T-helper 17 cell (primary cell): ENCODE results near the gene TOP1. TPM values are rescaled to one million over a fixed set of nuclear protein-coding genes. Genes with fewer than 3 reads are reported as not detected.

Experiments
- ATAC-seq: fragments of 150-1000 bp; cut with Tn5 transposase; 2 replicates; pipeline ENCODE4 v1.10.0; 2021; ENCODE audit warnings: mild to moderate bottlenecking, moderate library complexity
- DNase-seq, 3 donors: peaks; one replicate each; pipeline versions ENCODE4 v3.0.0 to v3.0.0-alpha.2; 2020 to 2021
- H3K9me3 ChIP-seq: one replicate; pipeline ENCODE4 v1.7.0; 2013; ENCODE audit warnings: low read length, mild to moderate bottlenecking; ENCODE audit not compliant: control insufficient read depth, poor library complexity, severe bottlenecking
- H3K27ac Mint-ChIP-seq: one replicate; pipeline ENCODE4 v1.8.0; 2022; ENCODE audit warnings: mild to moderate bottlenecking, moderate library complexity, mixed read lengths
- H3K27me3 Mint-ChIP-seq: one replicate; pipeline ENCODE4 v1.8.0; 2022; ENCODE audit warnings: mixed read lengths
- H3K36me3 Mint-ChIP-seq: one replicate; pipeline ENCODE4 v1.8.0; 2022; ENCODE audit warnings: low read depth, mixed read lengths
- H3K4me1 Mint-ChIP-seq: one replicate; pipeline ENCODE4 v1.8.0; 2022; ENCODE audit warnings: mild to moderate bottlenecking, mixed read lengths
- H3K4me3 Mint-ChIP-seq: one replicate; pipeline ENCODE4 v1.8.0; 2022; ENCODE audit warnings: mild to moderate bottlenecking, moderate library complexity, mixed read lengths
- total RNA-seq, 4 donors: library from RNA in 2 of 4; stranded (reverse) in 2 of 4; gene quantifications; one replicate each; pipeline ENCODE4 v1.2.3 and lab custom pipeline; 2022 to 2026

TOP1 gene
- total RNA-seq, 2 donors from 2014 or later: 37.4 to 44.4 TPM

DNA sequence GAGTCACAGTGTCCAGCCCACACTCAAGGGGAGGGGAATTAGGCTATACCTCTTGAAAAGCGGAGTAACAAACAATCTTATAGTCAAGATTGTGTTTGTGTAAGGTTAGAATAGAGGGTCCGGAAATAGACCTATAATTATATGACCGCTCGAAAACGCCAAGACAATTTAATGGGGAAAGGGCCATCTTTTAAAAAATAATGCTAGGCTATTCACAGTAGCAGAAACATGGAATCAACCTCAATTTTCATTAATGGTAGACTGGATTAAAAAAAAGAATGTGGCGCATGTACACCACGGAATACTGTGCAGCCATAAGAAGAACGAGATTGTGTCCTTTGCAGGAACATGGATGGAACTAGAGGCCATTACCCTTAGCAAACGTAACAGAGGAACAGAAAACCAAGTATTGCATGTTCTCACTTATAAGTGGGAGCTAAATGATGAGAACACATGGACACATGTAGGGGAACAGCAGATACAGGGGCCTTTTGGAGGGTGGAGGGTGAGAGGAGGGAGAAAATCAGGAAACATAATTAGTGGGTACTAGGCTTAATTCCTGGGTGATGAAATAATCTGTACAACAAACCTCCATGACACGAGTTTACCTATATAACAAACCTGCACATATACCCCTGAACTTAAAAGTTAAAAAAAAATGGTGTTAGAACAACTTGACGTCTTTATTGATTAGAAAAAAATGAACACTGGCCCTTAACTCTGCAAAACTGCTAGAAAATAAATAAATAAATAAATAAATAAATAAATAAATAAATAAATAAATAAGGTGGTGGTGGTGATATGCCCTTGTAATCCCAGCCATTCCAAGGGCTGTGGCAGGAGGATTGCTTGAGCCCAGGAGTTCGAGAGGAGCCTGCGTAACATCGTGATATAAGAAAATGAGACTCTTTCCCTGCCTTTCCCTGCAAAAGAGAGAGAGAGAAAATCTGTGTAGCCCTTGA is 30.3 kb downstream of the TOP1 start:
- H3K27ac Mint-ChIP-seq: no peak overlapping the region
- no peaks in the 10 kb centered on the region for H3K9me3 ChIP-seq
- H3K4me1 Mint-ChIP-seq: peaks cover 39% of the 10 kb centered on the region
- H3K27me3 Mint-ChIP-seq: no peaks in the 10 kb centered on the region
- peaks cover 7% of the 10 kb centered on the region for H3K36me3 Mint-ChIP-seq
- DNase-seq (no peak), ATAC-seq (no peak)
- no peak overlapping the region for H3K4me3 Mint-ChIP-seq

DNA sequence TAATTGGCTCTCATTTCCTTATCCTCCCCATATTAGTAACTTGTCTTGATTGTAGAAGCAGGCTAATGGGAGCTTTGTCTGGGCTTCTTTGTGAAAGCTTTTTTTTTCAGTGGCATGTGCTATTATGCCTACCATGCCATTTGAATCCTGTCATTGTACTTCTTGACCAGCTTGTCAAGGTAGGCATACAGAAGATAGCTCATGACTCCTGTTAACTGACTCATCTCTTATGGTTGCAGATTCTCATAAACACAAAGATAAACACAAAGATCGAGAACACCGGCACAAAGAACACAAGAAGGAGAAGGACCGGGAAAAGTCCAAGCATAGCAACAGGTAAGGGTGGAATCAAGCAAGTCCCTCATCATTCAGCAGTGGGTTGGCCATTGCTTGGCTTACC is 32.5 kb downstream of the TOP1 start:
- Mint-ChIP-seq H3K4me3 (no peak overlapping the region), H3K4me1 (peaks cover 38% of the 10 kb centered on the region), H3K36me3 (peaks cover 11% of the 10 kb centered on the region), H3K27me3 (no peaks in the 10 kb centered on the region), H3K27ac (no peak overlapping the region)
- no peak for ATAC-seq
- no peaks in the 10 kb centered on the region for H3K9me3 ChIP-seq
- no peak for DNase-seq

DNA sequence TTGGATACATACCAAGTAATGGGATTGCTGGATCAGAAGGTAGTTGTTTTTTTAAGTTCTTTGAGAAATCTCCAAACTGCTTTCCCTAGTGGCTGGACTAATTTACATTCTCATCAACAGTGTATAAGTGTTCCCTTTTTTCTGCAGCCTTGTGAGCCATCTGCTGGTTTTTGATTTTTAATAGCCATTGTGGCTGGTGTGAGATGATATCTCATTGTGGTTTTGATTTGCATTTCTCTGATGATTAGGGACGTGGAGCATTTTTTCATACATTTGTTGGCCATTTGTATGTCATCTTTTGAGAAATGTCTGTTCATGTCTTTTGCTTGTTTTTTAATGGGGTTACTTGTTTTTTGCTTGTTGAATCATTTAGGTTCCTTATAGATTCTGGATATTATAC is 34.8 kb downstream of the TOP1 start:
- Mint-ChIP-seq H3K27me3 (no peaks in the 10 kb centered on the region), H3K36me3 (peaks cover 13% of the 10 kb centered on the region), H3K27ac (peak overlapping the region; percentile 24), H3K4me1 (peaks cover 37% of the 10 kb centered on the region), H3K4me3 (no peak overlapping the region)
- ATAC-seq: no peak
- H3K9me3 ChIP-seq: no peaks in the 10 kb centered on the region
- DNase-seq: no peak

DNA sequence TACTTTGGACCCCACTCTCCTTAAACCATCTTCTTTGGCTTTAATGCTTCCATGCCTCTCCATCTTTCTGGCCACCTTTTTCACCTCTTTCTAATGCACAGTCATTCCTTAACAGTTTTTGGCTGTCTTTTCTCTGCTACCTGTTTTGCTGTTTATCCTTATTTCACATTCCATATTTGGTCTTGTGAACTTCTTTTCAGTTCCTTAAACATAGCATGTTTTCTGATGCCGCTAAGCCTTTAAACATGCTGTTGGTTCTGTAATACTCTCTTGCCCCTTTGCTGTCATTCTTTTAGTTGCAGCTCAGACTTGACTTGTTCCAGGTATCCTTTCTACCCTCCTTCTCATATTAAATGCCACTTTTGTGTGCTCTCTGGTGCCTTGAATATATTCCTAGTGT is 35.8 kb downstream of the TOP1 start:
- H3K36me3 Mint-ChIP-seq: peaks cover 13% of the 10 kb centered on the region
- no peaks in the 10 kb centered on the region for H3K9me3 ChIP-seq
- no peak overlapping the region for H3K4me3 Mint-ChIP-seq
- H3K27ac Mint-ChIP-seq: peak overlapping the region; percentile 24
- no peak for DNase-seq
- ATAC-seq: no peak
- no peaks in the 10 kb centered on the region for H3K27me3 Mint-ChIP-seq
- peaks cover 35% of the 10 kb centered on the region for H3K4me1 Mint-ChIP-seq

DNA sequence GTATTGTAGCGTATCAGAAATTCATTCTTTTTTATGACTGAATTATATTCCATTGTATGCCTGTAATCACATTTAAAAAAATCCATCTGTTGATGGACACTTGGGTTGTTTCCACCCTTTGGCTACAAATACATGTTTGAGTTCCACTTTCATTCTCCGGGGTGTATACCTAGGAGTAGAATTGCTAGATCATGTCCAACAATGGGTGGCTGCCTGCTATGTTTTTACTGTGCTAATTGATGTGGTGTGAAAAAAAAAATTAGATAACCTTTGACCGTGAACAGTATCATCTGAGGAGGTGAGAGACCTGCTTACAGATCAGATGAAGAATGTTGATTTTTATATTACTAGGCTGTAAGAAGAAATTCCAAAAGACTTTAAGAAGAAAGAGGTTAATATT is 37.1 kb downstream of the TOP1 start:
- Mint-ChIP-seq H3K27me3 (no peaks in the 10 kb centered on the region), H3K27ac (peak overlapping the region; percentile 32), H3K36me3 (peaks cover 13% of the 10 kb centered on the region), H3K4me1 (peaks cover 35% of the 10 kb centered on the region), H3K4me3 (no peak overlapping the region)
- no peak for ATAC-seq
- no peak for DNase-seq
- H3K9me3 ChIP-seq: no peaks in the 10 kb centered on the region

DNA sequence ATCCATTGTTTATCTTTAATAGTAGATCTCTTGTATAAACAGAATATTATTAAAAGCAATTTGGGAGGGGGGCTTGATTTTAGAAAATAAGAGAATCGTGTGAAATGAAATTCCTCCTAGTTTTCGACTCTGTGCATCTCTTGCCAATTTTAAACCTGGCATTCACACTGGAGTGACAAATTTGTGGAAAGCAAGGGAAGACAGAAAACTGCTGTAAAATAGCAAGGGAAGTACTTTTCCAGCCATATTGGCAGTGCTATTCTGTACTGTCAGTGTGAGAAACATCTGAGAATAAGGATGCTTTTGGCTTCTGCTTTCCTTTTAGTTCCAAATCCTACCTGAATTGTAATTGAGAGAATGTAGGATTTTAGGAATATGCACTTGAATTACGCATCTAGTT is 40.2 kb downstream of the TOP1 start:
- DNase-seq (no peak), ATAC-seq (no peak)
- H3K27ac Mint-ChIP-seq: no peak overlapping the region
- peaks cover 41% of the 10 kb centered on the region for H3K4me1 Mint-ChIP-seq
- H3K4me3 Mint-ChIP-seq: no peak overlapping the region
- H3K27me3 Mint-ChIP-seq: no peaks in the 10 kb centered on the region
- H3K9me3 ChIP-seq: no peaks in the 10 kb centered on the region
- H3K36me3 Mint-ChIP-seq: peaks cover 7% of the 10 kb centered on the region

DNA sequence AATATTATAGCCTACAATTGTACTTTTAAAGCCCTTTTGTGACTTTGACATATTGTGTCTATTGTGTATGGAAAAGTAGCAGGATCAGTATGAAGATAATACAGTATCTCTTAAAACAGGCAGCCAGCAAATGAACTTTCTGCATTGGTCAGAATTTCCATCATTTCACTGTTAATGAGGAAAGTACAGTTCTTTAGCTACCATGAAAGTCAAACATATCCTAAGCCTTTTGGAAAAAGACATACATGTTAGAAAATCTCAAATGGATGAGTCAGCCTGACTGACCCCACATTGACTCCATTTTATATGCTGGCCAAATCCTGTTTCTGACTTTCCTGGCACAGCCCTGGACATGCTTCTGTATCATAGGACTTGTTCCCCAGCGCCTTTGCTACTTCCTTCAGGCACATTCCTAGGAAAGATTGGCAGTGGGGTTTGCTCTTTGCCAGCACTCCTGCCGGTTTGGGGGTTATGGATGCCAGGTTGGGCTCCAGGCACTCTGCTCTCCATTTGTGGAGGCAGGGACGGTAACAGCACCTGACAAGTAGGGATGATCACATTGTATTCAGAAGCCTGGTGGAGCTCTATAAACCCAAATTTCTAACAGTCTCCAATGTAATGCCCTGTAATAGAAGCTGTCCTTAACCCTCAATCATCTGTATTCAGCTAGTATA is 43.7 kb downstream of the TOP1 start:
- H3K4me3 Mint-ChIP-seq: no peak overlapping the region
- ATAC-seq: peak; percentile 27
- H3K27ac Mint-ChIP-seq: peak overlapping the region; percentile 78

DNA sequence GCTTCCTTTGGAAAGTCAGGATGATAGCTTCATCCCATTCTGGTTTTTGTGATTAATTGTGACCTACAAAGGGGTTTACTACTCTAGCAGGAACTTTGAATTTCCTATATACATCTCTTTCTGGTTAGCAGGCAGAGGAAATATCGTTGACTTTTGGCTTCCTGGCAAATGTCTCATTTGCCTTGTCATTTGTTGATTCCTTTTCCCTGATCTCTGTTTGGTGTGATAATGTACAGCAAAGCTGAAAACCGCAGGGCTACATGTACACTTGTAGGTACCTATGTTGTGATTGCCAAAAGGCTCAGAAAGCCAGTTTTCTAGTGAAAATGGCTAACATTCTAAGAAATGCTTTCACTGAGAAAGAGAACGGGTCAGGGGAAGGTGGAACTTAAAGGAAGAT is 44.3 kb downstream of the TOP1 start:
- peak overlapping the region; percentile 72 for H3K4me3 Mint-ChIP-seq
- H3K27me3 Mint-ChIP-seq: no peaks in the 10 kb centered on the region
- peaks cover 52% of the 10 kb centered on the region for H3K4me1 Mint-ChIP-seq
- no peak for DNase-seq
- H3K9me3 ChIP-seq: no peaks in the 10 kb centered on the region
- peak; percentile 6 for ATAC-seq
- peaks cover 4% of the 10 kb centered on the region for H3K36me3 Mint-ChIP-seq
- peak overlapping the region; percentile 53 for H3K27ac Mint-ChIP-seq

More for the DNA sequence above, 43.7 kb downstream of the TOP1 start:
- no peaks in the 10 kb centered on the region for H3K9me3 ChIP-seq
- Mint-ChIP-seq H3K36me3 (peaks cover 5% of the 10 kb centered on the region), H3K4me1 (peaks cover 50% of the 10 kb centered on the region), H3K27me3 (no peaks in the 10 kb centered on the region)
- DNase-seq: no peak

DNA sequence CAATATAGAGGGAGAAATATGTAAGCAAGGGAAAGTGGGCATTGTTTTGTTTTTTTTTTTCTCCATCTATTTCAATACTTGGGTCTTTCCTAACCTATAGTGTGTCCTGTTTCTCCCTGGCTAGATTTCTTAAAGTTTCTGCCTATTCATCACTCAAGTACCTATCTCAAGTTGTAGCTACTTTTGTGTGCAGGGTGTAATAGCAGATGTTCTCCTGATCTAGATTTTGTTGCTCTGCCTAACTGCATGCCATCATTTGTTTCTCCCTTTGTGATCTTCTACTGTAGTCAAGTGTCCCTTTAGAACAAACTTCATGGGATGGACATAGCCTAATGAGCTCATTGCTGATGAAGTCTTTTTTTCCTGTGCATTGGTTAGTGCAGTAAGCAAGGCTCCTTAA is 45.8 kb downstream of the TOP1 start:
- Mint-ChIP-seq H3K27ac (peak overlapping the region; percentile 59), H3K36me3 (peaks cover 3% of the 10 kb centered on the region), H3K27me3 (no peaks in the 10 kb centered on the region), H3K4me3 (no peak overlapping the region), H3K4me1 (peaks cover 57% of the 10 kb centered on the region)
- H3K9me3 ChIP-seq: no peaks in the 10 kb centered on the region
- ATAC-seq (no peak), DNase-seq (no peak)

DNA sequence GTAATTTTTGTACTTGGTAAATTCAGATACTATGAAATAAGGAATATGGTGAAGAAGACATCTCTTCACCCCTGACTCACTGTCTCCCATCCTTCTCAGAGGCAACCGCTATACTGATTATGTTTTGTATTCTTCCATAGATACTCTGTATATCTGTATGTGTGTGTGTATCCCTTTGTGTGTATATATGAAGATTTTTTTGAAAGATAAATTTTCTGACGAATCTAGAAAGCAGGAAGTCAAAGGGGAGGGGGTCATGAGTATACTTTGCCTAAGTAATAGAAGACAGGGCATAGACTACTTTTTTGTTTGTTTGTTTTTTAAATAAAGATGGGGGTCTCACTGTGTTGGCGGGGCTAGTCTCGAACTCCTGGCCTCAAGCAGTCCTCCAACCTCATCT is 48.2 kb downstream of the TOP1 start:
- no peaks in the 10 kb centered on the region for H3K9me3 ChIP-seq
- peaks cover 9% of the 10 kb centered on the region for H3K36me3 Mint-ChIP-seq
- H3K27me3 Mint-ChIP-seq: no peaks in the 10 kb centered on the region
- peak overlapping the region; percentile 79 for H3K27ac Mint-ChIP-seq
- ATAC-seq (peak; percentile 19), DNase-seq (no peak)
- H3K4me1 Mint-ChIP-seq: peaks cover 56% of the 10 kb centered on the region
- peak overlapping the region; percentile 15 for H3K4me3 Mint-ChIP-seq

DNA sequence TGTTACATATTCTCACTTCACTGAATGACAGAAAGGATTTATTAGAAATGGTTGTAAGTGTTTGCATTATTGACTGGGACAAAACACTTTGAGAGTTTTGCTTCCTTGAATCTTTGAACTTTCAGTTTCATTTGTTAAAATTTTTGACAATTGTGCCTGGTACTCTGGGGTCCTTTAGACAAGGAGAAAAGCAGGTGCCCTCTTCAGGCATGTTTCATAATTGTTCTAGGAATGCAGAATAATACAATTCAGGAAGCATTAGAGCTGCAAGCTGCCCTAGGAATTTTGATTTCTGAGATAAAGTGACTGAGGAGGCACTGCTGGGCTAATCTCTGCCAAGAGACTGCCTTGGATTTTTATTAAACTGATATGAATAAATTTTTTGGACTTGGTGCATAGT is 49.7 kb downstream of the TOP1 start:
- no peak for DNase-seq
- no peak for ATAC-seq
- Mint-ChIP-seq H3K27ac (peak overlapping the region; percentile 79), H3K4me3 (peak overlapping the region; percentile 66), H3K36me3 (peaks cover 14% of the 10 kb centered on the region), H3K27me3 (no peaks in the 10 kb centered on the region), H3K4me1 (peaks cover 44% of the 10 kb centered on the region)
- no peaks in the 10 kb centered on the region for H3K9me3 ChIP-seq

DNA sequence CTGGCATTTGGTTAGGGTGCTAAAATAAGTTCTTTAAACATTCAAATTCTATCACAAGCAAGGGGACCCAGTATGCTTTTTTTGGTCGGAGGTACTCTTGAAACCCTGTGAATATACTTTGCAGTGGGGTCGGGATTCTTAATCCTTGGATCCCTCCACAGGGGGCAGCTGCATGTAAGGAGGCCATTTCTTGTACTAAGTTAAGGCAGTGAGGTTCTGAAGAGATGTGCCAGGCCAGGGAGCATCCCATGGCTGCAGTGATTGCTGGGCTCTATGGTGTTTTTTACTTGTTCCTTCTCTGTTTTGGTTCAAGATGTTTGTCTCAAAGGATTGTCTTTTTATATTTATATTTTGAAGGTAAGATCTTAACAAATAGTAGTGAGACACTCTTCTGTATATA is 50.4 kb downstream of the TOP1 start:
- no peaks in the 10 kb centered on the region for H3K9me3 ChIP-seq
- Mint-ChIP-seq H3K27ac (peak overlapping the region; percentile 79), H3K4me1 (peaks cover 41% of the 10 kb centered on the region), H3K36me3 (peaks cover 15% of the 10 kb centered on the region), H3K4me3 (no peak overlapping the region), H3K27me3 (no peaks in the 10 kb centered on the region)
- no peak for ATAC-seq
- no peak for DNase-seq

DNA sequence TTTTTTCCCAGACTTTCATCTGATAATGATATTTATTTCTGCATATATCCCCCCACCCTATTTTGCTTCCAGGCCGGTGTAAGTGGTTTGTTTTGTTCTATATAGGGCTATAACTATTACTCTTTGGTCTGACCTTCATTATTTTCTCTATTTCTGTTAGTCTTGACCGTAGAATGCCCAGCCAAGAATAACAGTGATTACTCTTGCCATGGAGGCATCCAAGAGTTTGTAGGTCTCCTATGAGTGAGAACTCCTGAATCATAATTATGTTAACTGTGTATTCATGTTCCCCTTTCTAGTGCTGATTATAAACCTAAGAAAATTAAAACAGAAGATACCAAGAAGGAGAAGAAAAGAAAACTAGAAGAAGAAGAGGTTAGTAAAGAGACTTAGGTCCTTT is 52.2 kb downstream of the TOP1 start:
- DNase-seq (no peak), ATAC-seq (no peak)
- peaks cover 42% of the 10 kb centered on the region for H3K4me1 Mint-ChIP-seq
- peaks cover 20% of the 10 kb centered on the region for H3K36me3 Mint-ChIP-seq
- no peaks in the 10 kb centered on the region for H3K9me3 ChIP-seq
- peak overlapping the region; percentile 82 for H3K27ac Mint-ChIP-seq
- no peaks in the 10 kb centered on the region for H3K27me3 Mint-ChIP-seq
- H3K4me3 Mint-ChIP-seq: no peak overlapping the region
